Hypothalamus (tissue), 51 donors: ENCODE results near the gene RPL10.

Experiments used
- DNase-seq, 51 donors: peaks; one replicate each; lab custom pipeline; 2025; lab: John Stamatoyannopoulos, UW

Gene RPL10

GRCh38 chrX:154441984-154442707, 44.0 kb downstream of the RPL10 start:
- DNase-seq: no peak

- DNase-seq: peak in 2 of 51 donors; percentile 19 to 23
Observed at GRCh38 chrX:154443479-154443910, 45.3 kb downstream of the RPL10 start.

- DNase-seq: peak in 47 of 51 donors; percentile 11 to 84 (median 57)
Observed at GRCh38 chrX:154443992-154444754, 46.0 kb downstream of the RPL10 start, which contains the start of gene FAM50A. Gene FAM50A (plus strand): TSS chrX:154444141. CDS start chrX:154444236, 95 bp downstream.

- no peak for DNase-seq
Observed at GRCh38 chrX:154444755-154445246, 46.6 kb downstream of the RPL10 start.

GRCh38 chrX:154445776-154446175, 47.6 kb downstream of the RPL10 start:
- no peak for DNase-seq

- DNase-seq: no peak
Observed at GRCh38 chrX:154446430-154446829, 48.3 kb downstream of the RPL10 start.

GRCh38 chrX:154448484-154448883, 50.3 kb downstream of the RPL10 start:
- no peak for DNase-seq

GRCh38 chrX:154449618-154450017, 51.4 kb downstream of the RPL10 start:
- no peak for DNase-seq

GRCh38 chrX:154450312-154450711, 52.1 kb downstream of the RPL10 start:
- peak in 15 of 51 donors; percentile 2 to 38 (median 9) for DNase-seq
